Right kidney (tissue), 9 donors: ENCODE results near the gene MPZL3.

Experiments used
- DNase-seq: peaks from one replicate; pipeline ENCODE4 v3.0.0-alpha.2; 2016
- long read RNA-seq, 8 donors: transcript quantifications; one replicate each; lab custom pipeline, GENCODE V29; 2026

The MPZL3 gene
- long read RNA-seq, donor 1 = 0 reads
- long read RNA-seq, donor 2 = 0 reads
- long read RNA-seq, donor 3, partial matches to known transcripts = 0 of 1 reads
- long read RNA-seq, donor 3, other reads (novel, unspliced or antisense) = 0 of 1 reads
- long read RNA-seq, donor 4 = 0 reads
- long read RNA-seq, donor 5, partial matches to known transcripts = 0 of 1 reads
- long read RNA-seq, donor 5, other reads (novel, unspliced or antisense) = 0 of 1 reads
- long read RNA-seq, donor 6 = 0 reads
- long read RNA-seq, donor 7 = 0 reads
- long read RNA-seq, donor 8 = 0 reads

DNA sequence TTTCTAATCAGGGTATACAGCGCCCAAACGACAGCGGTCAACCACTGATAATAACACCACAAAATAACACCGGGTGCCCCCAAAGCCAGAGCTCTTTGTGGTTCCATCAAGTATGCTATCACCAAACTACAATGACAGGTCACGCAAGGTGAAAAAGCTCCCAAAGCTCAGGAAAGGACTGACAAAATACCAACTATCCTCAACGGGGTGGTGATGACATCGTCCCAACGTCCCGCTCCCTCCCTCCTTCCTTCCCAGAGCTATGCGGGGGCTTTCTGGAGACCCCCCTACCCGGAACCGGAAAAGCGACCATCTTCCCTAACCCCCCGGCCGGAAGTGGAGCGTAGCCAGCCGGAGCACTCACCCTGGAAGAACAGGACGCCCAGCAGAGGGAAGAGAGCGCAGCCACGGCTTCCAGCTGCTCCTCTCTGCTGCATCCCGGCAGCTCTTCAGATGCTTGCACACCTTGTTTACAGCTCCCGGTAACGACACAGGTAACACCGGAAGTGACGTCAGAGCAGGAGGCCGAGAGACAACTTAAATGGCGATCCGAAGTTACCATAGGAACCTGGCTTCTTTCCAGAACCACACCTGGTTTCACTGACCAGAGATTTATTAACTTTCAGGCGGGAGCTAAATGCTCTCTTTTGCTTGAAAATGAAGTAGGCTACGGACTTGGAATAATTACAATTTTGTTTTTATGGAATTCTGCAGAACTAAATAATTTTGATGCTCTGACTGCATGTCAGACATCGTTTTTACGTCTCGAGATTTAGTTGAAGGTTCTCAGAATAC lies at the start of gene MPZL3:
TSS of gene MPZL3 (minus strand) at position 508 of the 795 bp plus-strand sequence. CDS start at position 437, 71 bp downstream.
- DNase-seq = peak; percentile 98

- no peak for DNase-seq
Measured at GRCh38 chr11:118301600-118302195, 49.5 kb upstream of the MPZL3 start.

DNA sequence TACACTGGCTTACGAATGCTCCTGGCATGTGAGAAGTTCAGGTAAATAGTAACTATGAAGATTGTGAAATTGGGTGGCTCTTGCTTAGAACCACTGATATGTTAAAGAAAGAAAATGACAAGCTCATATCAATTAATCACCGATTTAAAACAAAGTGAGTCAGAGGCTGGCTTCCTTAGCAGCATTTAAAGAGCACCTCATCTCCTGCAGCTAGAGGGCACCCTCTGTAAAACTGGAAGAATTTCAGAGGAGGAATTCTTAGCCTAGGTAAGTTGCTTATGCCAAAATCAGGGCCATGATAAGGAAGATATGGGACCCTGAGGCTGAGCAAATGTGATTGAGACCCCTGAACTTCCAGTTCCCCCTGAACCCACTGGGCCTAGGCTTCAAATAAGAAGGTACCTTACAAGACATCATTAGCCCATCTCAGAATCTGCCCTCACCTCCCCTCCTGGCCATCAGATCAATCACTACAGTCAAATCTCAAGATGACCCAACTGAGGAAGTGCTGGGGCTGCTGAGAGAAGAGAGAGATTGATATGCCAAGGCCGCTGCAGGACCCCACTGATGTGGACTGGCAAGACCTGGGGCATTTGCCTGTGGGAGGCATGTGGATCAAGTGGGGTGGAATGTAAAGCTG lies 43.8 kb upstream of the MPZL3 start:
- no peak for DNase-seq

GRCh38 chr11:118295199-118295598 lies 43.0 kb upstream of the MPZL3 start:
- no peak for DNase-seq

GRCh38 chr11:118294053-118294452 lies 41.9 kb upstream of the MPZL3 start:
- DNase-seq = no peak

- DNase-seq = no peak
Measured at GRCh38 chr11:118291477-118292135, 39.4 kb upstream of the MPZL3 start.

- DNase-seq = no peak
Measured at GRCh38 chr11:118290923-118291322, 38.8 kb upstream of the MPZL3 start.

- DNase-seq = no peak
Measured at GRCh38 chr11:118289401-118289800, 37.2 kb upstream of the MPZL3 start.

- DNase-seq = no peak
Measured at GRCh38 chr11:118287006-118287405, 34.8 kb upstream of the MPZL3 start.

DNA sequence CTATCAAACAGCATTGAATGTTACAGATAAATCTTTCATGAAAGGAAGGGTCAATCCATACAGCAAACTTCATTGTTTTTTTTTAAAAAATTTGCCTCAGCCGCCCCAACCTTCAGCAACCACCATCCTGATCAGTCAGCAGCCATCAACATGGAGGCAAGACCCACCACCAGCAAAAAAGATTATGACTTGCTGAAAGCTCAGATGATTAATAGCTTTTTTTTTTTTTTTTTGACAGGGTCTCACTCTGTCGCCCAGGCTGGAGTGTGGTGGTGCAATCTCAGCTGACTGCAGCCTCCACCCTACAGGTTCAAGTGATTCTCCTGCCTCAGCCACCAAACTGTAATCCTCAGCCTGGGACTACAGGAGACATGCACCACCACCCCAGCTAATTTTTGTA lies 34.4 kb upstream of the MPZL3 start:
- no peak for DNase-seq

- no peak for DNase-seq
Measured at GRCh38 chr11:118283756-118284350, 31.7 kb upstream of the MPZL3 start.

DNA sequence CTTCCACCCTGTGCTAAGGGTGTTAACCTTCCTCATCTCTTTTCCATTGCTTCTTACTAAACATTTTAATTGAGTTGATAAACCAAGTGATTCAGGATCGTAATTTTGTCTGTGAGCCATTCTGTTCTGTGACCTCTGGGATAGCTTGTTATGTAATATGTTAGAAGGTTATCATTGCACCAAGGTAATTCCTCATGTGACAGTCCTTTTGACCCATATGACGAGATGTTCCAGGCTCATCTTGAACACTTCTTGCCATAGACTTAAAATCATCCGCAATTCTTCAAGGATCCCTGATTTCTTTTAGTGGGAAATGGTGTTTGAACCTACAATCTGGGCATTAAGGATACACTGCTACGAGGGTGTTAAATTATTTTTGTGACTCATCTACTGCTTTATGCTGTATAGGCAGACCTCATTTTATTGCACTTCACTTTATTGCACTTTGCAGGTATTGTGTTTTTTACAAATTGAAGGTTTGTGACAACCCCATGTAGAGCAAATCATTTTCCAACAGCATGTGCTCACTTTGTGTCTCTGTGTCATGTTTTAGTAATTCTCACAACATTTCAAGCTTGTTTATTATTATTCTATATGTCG lies 31.0 kb upstream of the MPZL3 start:
- no peak for DNase-seq

DNA sequence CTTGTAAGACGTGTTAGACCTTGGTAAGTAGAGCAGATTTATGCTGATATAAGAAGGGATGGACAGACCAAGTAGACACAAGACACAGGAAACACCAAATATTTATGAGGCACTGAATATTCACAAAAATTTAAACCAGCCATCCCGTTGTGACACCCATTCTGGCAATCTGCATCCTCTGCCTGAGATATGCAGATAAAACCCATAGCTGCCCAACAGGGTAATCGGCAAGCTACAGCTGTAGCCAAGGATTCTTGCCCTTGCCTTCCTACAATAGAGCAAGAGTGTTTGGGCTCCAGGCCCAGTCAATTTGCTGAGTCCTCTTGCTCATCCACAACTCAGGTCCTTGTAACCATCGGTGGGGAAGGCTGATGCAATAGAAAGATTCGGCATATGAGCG lies 30.4 kb upstream of the MPZL3 start:
- no peak for DNase-seq

DNA sequence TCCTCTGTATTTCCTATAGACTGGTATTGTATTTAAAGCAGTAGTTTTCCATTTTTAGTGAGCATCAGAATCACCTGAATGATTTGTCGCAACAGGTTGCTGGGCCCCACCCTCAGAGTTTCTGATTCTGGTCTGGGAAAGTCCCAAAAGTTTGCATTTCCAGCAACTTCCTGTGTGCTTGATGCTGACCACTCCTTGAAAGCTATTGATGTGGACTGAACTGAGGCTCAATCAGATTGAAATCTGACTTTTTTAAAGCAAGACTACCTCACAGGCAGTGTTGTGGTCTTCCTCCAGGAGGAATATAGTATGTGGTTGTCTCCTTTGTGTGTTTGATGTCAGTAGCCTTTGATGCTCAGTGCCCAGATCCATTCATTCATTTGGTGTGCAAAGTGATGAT lies 29.1 kb upstream of the MPZL3 start:
- DNase-seq = no peak

DNA sequence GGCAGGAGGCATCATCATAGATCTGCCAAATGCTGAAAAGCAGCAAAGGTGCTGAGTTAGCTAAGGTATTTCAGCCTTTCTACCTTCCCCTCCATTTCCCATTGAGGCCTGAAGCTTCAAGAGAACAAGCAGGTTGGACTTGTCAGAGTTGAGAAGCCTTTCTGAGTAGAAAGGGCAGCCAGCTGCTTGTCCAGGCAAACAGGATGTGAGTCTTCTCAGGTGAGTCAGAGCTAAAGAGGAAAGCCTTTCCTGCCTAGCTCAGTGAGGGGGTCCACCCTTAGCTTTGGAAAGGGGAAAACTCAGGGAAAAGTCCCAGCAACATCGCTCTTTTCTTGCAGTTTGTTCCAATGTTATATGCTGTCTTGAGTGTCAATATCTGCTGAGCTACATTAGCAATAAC lies 25.1 kb upstream of the MPZL3 start:
- DNase-seq = no peak

GRCh38 chr11:118276422-118276821 lies 24.3 kb upstream of the MPZL3 start:
- DNase-seq = no peak

DNA sequence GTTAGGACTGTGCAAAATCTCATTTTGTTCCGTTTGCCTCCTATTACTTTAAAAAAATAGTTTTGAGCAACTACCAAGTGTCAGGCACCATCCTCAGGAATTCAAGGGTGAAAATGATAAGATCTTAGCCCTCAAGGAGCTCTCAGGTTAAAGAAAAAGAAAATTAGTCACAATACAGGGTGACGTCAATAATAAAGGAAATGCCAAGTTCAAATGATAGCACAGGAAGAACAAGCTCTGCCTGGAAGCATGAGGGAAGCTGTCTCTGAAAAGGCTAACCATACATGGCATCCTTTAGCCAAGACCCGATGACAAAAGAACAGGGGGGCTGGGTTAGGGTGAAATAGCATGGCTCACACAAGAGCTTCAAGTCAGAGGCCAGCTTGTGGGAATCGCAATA lies 23.0 kb upstream of the MPZL3 start:
- DNase-seq = no peak

DNA sequence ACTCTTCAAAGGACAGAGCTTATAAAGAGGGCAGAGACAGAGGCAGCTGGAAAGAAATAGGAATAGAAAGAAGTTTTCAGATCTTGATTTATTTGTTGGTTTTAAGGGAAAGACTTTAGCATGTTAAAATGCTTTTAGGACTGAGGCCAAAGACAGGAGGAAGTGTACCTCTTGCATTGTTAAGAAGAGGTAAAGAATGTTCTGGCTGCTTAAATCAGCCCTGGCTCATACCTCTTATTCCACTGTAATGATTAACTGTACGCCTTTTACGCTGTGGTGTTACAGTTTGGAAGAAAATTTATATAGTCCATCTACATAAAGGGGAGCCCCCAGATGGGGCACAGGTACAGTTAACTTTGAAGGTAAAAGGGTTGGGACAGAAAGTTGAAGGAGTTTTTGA lies 22.0 kb upstream of the MPZL3 start:
- DNase-seq = no peak

GRCh38 chr11:118272001-118272400 lies 19.8 kb upstream of the MPZL3 start:
- no peak for DNase-seq

DNA sequence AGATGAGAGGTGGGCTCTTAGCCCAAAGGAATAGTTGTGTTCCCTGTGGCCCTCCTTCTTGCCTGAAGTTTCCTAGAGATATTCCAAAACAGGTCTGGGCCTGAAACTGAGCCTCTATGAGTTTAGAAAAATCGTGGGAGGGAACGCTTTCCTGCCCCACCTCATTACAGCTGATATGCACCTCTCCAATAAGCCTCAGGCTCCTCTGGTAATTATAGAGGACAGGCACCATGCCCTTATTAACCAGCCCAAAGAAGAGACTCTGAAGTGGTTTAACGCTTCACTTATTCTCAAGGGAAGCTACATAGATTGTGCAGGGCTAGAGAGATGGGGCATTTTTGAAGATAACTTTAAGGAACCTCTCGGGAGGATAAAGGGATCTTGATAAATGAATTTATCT lies 15.3 kb upstream of the MPZL3 start:
- DNase-seq = no peak

GRCh38 chr11:118265954-118266353 lies 13.8 kb upstream of the MPZL3 start:
- no peak for DNase-seq
